HG02798 (cell line): ENCODE measurements around the gene SLX4.
A peak's percentile ranks its signal among the peaks of the same experiment; 100 is the strongest.
"Not testable (repeated sequence)": the region's sequence is repeated elsewhere in the genome, so short reads cannot be mapped to it uniquely, and the experiment has no call there.

ENCODE experiments used
- ATAC-seq: cut with Tn5 transposase; IDR thresholded peaks from one replicate; pipeline ENCODE4 v1.9.1; 2021; ENCODE audit warnings: mild to moderate bottlenecking; ENCODE audit not compliant: unreplicated experiment, poor library complexity

Gene SLX4

DNA sequence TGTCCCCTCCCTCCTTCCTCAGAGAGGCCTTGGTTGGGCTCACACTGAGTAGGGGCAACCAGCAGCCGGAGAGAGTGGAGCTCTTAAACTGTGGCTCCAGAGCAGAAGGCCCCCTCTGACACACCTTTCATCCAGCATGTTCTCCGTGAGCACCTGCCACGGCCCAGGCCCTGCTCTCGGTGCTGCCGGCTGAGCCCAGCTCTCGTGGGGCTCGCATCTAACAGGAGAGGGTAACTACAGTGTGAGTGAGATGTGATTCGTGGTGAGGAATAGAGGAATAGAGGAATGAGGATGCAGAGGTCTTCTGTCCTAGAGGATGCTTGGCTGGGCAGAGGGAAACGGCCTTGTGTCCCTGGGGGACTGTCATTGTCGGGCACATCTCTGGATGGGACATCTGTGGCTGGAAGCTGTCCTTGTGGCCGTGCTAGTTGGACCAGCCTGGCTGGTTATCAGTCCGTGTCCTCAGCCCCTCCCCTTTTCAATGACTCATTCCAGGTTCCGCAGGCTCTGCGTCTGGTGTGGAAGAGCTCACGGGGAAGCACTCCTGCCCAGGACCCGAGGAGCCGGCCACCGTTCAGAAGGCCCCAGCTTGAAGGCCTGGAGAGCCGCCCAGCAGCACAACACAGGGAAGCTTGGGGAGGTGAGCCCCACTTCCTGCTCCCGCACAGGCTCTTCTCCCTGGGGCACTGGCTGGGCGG, 31.1 kb upstream of the SLX4 start:
- no peak for ATAC-seq

DNA sequence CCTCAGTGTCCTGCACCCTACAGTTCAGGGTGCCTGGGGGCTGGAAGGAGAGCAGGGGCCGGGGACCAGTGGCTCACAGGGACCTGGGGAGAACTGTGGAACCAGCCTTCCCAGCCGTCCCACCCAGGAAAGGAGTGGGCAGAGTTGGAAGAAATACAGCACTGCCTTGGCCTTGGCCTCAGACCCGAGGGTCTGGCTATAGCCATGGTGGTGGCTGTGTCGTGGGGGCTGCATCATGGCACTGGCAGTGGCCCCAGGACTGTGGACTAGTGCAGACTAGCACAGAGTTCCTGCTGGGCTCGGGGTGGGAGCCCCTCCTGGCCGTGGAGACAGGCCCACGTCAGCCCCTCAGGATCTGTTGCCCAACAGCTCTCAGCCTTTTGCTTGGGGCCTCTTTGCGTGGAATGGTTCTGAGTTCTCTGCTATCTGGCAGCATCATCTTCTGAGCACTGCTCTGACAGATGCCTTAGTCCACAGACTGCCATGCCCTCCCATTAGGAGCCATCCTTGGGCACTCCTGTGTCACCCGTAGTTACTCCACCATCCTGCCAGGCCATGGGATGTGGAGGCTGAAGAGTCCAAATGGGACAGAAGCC, 30.5 kb upstream of the SLX4 start:
- ATAC-seq, result no peak

DNA sequence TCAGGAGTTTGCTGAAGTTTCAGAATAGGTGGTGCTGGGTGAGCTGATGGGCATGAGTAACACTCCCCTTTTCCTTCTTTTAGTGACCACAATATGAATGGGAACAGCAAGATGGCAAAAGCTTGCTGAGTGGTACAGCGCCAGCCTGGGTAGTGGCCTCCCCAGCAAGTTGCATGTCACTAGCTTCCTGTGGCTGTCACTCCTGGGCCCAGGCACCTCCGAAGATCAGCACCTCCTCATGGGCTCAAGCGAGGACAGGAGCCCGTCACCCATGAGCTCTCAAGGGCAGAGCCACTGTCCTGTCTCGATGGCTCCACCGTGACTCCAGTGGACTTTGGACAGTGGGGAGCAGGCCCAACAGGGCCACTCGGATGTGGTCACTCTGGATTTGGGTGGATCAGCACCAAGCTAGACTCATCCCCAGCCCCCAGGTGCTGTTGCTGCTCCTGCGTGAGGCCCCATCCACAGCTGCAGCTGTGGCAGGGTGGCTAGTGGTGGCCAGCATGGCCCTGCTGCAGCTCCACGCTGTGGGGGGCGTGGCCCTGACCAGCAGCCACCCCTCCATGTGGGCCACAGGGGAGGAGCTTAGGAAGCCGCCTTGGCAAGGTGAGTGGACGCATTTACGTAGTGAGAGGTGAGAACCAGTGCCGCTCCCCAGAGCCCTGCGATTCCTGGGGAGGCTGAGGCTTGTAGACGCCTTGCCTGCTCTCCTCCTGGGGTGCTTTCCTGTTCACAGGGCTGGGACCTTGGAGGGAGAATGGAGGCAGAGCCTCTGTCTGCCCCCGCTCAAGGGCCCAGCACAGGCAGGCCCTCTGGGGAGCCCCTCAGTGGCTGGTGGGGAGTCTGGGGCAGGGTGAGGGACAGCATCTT, 29.5 kb upstream of the SLX4 start:
- ATAC-seq, result no peak

DNA sequence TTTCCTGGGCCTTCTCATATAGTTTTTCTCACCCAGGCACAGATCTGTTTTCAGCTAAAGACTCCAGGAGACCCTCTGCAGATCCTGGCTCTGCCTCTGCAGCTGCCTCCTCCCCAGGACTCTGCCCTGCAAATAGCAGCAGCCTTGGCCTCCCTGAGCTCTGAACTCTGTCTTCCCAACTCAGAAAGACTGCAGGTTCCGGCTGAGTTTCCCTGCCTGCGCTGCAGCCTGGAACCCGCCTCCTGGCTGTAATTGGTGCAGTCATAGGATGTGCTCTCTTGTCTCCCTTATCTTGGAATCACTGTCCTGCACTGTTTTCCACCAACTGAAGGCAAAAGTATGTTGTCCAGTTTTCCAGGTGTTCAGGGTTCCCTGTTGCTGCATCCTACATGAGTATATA, 28.8 kb upstream of the SLX4 start:
- ATAC-seq, result no peak

DNA sequence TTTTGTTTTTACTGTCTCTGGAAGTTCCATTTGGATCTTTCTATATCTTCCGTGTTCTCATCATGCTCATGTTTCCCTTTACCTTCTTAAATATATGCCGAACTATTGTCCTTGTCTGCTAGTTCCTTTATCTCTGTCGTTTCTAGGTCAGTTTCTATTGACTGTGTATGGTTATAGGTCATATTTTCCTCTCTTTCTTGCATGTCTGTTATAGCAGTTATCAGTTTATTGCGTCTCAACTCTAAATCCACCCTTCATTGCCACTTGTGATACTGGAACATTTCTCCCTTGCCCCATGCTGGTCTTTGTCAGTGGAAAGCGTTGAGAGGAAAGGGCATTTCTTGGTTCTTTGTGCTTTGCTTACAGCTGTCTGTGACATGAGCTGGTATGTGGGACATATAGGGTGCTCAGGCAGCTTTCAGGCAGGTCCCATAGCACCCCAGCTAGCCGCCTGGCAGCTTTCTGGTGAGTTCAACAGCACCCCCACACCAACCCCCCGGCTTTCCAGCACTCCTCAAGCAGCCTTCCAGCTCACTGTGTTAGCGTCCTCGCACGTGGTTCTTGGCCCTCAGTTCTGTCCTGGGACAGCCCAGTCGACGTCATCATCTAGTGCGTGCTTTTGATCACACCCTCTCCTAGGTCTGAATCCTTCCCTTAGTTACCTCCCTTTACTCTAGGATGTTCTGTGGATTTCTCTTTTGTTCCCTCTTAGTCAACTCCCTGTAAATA, 27.7 kb upstream of the SLX4 start:
- no peak for ATAC-seq

DNA sequence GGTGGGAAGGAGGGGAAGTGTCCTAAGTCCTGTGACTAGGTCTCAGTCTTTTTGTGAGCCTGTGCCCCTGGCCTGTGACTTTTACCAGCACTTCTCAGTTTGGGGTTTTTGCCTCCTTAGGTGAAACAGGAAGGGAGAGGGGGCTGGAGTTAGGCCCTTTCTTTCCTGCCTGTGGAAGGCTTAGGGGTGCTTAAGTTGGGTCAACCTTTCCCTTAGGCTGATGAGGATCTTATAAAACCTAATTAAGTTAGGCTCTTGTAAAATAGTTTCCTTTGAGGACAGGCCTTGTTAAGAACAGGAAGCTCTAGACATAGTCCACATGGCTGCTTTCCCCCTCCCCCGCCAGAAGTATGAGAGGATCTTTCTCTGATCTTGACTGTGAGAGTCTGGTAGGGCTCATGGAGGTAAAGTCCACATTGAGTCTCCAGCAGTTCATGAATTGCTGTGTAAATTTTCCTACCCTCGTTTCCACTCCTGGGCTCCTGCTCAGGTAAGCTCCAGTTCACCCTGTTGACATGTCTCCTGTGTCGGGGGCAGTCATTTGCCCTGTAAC, 26.0 kb upstream of the SLX4 start:
- no peak for ATAC-seq

DNA sequence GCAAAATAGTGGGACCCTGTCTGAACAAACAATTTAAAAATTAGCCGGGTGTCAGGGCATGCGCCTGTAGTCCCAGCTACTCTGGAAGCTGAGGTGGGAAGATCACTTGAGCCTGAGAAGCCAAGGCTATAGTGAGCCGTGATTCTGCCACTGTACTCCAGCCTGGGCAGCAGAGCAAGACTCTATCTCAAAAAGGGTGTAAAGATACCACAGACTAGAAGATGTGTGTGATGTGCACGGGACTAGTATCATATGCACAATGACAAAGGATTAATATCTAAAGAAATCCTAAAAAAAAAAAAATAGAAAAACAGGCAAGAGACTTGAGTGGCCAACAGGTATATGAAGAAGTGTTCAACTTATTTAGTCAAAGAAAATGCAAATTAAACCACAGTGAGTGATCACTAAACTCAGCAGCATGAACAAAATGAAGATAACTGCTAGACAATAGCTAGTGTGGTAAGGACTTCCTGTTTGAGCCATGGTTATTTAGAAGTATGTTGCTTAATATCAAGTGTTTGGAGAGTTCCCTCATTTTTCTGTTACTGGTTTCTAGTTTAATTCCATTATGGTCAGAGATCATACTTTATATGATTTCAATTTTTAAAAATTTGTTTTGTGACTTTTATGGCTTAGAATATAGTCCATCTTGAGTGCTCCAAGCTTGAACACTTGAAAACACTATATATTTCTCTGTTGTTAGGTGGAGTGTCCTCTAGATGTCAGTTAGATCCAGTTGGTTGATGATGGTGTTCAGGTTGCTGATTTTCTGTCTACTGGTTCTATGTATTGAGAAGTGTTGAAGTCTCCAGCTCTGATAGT, 14.7 kb upstream of the SLX4 start:
- no peak for ATAC-seq

DNA sequence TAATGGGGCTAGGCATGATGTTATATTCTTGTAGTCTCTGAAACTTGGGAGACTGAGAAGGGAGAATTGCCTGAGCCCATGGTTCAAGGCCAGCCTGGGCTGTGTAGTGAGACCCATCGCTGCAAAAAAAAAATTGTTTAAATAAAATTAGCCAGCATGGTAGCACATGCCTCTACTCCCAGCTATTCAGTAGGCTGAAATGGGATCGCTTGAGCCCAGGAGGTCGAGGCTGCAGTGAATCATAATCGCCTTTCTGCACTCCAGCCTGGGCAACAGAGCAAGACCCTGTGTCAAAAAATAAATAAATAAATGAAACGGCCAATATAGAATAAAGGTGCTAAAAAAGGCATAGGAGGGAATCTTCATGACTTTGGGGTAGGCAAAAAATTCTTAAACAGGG, 13.9 kb upstream of the SLX4 start:
- no peak for ATAC-seq

DNA sequence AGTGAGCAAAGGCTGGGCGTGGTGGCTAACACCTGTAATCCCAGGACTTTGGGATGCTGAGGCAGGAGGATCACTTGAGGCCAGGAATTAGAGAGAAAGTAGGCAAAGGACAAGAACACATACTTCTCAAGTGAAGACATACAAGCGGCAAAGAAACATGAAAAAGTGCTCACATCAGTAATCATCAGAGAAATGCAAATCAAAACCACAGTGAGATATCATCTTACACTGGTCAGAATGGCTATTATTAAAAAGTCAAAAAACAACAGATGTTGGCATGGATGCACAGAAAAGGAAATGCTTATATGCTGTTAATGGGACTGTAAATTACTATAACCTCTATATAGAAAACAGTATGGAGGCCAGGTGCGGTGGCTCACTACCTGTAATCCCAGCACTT, 12.2 kb upstream of the SLX4 start:
- peak; percentile 40 for ATAC-seq

DNA sequence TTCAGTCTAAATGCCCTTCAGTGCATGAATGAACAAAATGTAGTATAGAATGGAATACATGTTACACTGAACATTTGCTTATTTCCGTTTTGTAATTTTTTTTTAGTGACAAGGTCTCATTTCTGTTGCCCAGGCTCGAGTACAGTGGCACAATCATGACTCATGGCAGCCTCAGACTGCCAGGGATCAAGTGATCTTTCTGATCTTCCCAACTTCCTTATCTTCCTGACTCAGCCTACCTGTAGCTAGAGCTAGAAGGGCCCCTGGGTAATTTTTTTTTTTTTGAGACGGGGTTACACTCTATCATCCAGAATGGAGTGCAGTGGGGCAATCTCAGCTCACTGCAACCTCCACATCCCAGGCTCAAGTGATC, 7.3 kb upstream of the SLX4 start:
- no peak for ATAC-seq

DNA sequence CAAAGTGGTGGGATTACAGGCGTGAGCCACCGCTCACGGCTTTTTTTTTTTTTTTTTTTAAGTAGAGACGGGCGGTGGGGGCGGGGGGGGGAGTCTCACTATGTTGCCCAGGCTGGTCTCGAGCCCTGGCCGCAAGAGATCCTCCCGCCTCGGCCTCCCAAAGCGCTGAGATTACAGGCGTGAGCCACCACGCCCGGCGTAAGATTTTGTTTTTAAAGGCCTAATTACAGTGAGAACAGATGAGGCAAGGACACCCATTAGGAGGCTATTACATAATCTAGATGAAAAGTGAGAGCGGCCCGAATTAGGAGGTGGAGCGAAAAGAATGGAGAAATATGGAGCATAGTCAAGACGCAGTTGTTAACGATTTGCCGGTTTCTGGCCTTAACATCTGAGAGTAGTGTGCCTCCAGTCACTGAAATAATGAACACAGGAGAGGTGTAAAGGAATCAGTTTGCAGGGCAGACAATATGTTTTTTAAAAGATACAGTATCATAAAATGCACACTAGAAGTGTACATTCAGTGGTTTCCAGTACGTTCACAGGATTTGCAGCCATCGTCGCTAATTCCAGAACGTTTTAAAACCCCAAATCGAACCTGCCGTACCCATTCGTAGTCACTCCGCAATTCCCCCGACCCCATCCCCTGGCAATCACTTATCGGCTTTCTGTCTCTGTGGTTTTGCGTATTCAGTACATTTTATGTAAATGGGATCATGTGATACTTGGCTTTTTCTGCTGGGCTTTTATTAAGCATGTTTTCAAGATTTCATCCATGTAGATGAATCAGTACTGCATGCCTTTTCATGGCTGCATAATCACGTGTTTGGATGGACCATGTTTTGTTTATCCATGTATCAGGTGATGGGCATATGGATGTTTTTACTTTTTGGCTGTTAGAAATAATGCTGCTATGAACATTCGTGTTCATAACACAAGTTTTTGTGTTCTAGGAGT, 1.4 kb upstream of the SLX4 start:
- no peak for ATAC-seq

DNA sequence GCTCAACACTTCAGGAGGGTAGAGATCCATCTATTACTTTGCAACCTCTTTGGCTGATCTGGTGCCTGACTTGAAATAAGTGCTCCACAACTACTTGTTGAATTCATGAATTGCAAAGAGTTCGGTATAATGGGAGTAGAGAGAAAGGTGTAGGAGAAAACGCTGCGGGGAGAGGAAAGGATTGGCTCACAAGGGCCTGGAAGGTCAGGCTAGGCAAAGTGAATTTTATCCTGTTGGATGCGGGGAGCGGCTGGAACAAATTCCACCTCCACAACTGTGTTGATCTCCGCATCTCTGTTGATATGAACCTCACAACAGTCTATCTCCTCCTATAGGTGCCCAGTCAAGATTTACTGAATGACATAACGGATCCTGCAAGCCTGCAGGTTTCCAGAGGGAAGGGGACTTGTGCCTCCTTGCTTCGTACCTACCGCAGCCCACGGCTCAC, 684 bp downstream of the SLX4 start:
- no peak for ATAC-seq

DNA sequence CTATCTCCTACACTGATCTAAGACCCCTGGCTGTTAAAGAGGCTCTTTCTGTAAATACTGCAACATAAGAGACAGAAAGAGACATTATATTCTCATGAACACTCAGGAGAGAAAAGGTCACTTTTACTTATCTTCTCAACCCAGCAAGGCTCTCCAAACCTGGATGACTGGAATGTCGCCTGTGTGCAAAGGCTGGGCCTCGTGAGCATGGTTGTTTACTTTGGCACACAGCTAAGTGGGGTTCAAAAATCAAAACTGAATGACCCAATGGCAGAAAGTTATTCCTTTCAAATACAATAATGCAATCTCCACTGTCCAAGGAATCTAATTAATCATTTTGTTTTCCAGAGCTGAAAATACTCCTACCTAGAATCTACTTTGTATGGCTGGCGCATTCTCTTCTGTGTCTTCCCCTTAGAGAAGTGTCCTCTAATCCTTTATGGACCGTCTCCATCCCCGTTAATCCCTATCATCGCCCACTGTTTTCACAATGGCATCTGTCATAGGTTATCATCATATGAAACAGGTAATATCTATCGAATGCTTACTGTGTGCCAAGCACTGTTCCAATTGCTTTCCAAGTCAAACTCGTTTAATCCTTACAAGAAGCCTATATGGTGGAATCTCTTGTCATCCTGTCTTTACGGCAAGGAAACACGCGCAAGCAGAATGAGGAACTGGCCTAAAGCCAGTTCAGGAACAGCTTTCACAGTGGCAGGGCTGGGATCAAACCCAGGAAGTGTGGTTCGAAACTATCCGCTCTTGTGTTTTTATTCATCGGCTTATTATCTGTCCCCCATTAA, 1.3 kb downstream of the SLX4 start:
- ATAC-seq, result no peak

DNA sequence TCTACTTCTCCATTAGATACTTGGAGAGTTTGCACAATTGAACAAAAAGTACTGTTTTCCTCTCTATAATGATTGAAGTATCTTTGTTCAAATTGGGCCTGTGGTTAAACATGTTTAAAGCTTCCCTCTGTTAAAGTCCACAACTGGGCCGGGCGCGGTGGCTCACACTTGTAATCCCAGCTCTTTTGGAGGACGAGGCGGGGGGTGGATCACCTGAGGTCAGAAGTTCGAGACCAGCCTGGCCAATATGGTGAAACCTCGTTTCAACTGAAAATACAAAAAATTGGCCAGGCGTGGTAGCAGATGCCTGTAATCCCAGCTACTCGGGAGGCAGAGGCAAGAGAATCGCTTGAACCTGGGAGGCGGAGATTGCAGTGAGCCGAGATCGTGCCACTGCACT, 2.4 kb downstream of the SLX4 start:
- ATAC-seq, result not testable (repeated sequence)

DNA sequence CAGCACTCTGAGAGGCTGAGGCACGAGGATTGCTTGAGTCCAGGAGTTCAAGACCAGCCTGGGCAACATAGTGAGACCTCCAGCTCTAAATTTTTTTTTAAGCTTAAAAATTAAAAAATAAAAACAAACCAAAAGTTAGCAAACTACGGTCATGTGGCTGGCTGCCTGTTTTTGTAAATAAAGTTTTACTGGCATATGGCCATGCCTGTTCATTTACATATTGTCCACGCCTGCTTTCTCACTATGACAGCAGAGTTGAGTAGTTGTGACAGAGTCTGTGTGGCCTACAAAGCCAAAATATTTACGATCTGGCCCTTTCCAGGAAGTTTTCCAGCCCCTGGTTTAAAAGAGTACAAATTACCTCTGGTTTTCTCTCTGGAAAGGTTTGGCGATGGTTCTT, 3.3 kb downstream of the SLX4 start:
- no peak for ATAC-seq

DNA sequence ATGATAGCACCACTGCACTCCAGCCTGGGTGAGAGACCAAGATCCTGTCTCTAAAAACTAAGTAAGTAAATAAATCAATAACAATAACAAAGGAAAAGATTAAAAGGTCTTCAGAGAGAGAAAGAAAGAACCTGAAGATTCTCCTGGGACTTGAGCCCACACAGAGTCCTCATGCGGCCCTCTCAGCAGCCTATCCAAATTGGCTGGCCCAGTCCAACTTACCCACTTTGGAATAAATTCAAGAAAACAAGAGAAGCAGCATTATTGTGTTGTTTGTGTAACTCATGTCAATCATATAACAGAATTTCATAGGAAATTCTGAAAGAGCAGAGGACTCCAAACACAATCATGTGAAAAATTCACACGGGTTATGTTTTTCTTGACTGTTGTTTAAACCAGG, 3.8 kb downstream of the SLX4 start:
- no peak for ATAC-seq

DNA sequence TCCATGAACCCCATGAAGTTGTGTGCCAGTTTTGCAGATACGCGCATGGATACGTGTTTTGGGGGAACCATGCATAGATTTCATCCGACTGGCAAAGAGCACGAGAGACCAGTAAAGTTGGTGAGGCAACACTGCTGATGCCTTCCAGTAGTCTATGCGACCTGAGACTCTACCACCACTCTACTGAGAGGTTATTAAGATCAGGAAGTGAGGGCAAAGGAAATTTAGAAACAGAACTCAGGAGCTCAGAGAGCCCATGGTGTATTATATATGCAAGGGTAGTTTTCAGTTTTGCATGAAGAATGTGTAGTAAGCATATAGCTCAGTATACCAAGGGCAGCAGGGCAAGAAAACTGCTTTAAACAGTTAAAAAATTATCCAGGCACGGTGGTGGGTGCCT, 4.2 kb downstream of the SLX4 start:
- no peak for ATAC-seq

DNA sequence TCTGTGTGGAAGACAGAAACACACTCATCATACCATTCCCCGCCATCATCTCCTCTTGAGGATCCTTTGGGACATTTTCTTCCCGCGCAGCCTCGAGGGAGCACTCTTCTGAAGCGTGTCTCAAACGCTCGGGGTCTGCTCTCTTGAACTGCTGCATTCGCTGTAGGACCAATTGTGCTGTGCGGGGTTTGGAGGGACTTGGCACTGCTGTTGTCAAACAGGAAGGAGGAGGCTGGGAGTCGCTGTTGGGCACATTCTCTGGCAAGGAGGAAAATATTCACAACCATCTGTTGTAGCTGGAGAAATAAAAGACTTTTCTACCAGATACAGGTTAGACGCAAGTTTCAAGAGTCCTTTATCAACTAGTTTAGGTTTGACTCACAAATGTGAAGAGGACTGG, 5.0 kb downstream of the SLX4 start:
- no peak for ATAC-seq
